GM21390 (cell line): ENCODE data around the gene MPZL3.
"Not testable (repeated sequence)": the region's sequence is repeated elsewhere in the genome, so short reads cannot be mapped to it uniquely, and the experiment has no call there.

Experiments used
- ATAC-seq: cut with Tn5 transposase; IDR thresholded peaks from one replicate; pipeline ENCODE4 v1.9.1; 2021; ENCODE audit not compliant: unreplicated experiment

MPZL3 gene

GRCh38 chr11:118190942-118191506, 61.1 kb downstream of the MPZL3 start:
- ATAC-seq = not testable (repeated sequence)

DNA sequence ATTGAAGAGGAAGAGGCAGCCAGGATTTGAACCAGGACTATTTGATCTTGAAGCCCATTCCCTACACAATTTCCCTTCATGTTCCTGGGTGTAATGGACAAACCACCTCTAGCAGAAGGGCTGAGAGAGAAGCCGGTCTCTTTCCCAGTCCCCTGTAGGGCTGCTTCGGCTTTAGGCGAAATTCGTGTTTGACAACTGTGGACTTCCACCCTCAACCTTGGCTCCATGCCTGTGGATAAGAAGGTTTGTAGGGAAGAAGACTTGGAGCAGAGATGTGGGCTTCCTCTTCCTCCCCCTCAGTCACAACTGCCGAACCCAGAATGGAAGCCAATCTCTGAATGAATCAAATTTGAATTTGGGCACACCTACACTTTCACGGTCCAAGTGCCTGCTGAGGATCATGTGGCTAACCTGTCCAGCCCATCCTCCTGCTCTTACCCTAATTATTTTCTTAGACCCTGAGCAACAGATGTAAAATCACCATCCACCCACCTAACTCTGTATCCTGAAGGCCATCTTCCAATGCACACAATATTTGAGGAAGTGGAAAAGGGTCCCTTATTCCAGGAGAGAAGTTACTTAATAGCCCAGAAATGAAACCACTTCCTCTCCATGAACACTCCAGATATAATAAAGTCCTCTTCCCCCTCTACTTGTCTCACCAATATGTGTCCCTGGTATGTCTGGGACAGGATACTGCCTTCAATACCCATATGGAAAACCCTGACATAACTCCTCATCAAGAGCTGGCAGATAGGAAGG, 65.6 kb downstream of the MPZL3 start:
- no peak for ATAC-seq

DNA sequence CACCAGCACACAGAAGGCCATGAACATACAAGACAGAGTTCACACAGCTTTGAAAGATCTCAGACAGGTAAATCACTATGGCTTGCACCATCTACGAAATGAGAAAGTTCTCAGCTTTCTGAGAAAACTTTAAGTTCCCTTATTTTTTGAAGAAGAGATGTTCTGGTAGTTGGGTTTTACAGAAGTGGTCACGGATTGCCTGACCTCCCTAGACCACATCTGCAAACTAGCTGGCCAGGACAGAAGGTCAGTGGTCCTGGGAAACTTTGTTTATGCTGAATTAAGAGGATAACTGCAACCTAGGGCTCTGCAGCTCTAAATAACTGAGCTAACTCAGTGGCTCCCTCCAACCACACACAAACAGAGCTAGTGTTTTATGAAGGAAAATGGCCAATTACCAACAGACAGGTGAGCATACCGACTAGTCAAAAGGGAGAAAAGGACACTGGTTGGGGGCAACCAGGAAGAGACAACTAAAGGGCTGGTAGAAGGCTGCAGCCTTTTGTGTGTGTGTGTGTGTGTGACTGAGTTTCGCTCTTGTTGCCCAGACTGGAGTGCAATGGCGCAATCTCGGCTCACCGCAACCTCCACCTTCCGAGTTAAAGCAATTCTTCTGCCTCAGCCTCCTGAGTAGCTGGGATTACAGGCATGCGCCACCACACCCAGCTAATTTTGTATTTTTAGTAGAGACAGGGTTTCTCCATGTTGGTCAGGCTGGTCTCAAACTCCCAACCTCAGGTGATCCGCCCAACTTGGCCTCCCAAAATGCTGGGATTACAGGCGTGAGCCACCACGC, 67.2 kb downstream of the MPZL3 start:
- ATAC-seq = no peak

DNA sequence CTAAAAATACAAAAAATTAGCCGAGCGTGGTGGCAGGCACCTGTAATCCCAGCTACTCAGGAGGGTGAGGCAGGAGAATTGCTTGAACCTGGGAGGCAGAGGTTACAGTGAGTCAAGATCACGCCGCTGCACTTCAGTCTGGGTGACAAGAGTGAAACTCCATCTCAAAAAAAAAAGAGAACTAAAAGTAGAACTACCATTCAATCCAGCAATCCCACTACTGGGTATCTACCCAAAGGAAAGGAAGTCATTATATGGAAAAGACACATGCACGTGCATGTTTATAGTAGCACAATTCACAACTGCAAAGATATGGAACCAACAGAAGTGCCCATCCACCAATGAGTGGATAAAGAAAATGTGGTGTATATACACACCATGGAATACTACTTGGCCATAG, 68.5 kb downstream of the MPZL3 start:
- ATAC-seq = not testable (repeated sequence)

GRCh38 chr11:118180300-118180703, 71.9 kb downstream of the MPZL3 start:
- ATAC-seq = no peak

GRCh38 chr11:118176778-118177134, 75.4 kb downstream of the MPZL3 start:
- no peak for ATAC-seq
